HT1080 (cell line): ENCODE data around the gene CMBL. TPM values are rescaled to one million over a fixed set of nuclear protein-coding genes. Genes with fewer than 3 reads are reported as not detected.

Experiments used
- small RNA-seq: library from RNA; depleted of rRNA; stranded (forward); fragments of <200 nt; gene quantifications from one replicate; pipeline ENCODE3, GENCODE V24; 2014
- total RNA-seq: library from RNA; depleted of rRNA; stranded (reverse); fragments of >200 nt; shearing (Covaris generic); gene quantifications from 2 replicates; pipeline ENCODE4 v1.2.3, GENCODE V29; 2014; rRNA removed

The CMBL gene
- total RNA-seq, 1 experiment from 2014 or later = 19.9 TPM

Small RNAs within 50 kb of the gene (small RNA-seq; reads per million reads assigned to genes)
- gene RF00019 = not detected

Other genes starting within 250 kb of the CMBL start
- gene ATPSCKMT, start 58.0 kb downstream of the CMBL start, total RNA-seq = 22.7 and 29.1 TPM in 2 replicates
- gene CCT5, start 57.6 kb downstream of the CMBL start, total RNA-seq = 1,655 and 1,707 TPM in 2 replicates
- gene MARCHF6, start 45.8 kb upstream of the CMBL start, total RNA-seq = 48.5 and 77.6 TPM in 2 replicates
- gene ROPN1L, start 134.0 kb upstream of the CMBL start, total RNA-seq = 0.40 TPM in 1 of 2 replicates, not detected in the other